Bronchial epithelial cell (primary cell): ENCODE measurements around the gene NNMT. TPM values are rescaled to one million over a fixed set of nuclear protein-coding genes. Genes with fewer than 3 reads are reported as not detected.

Experiments
- DNase-seq: peaks from one replicate; pipeline ENCODE4 v3.0.0-alpha.2; 2010; ENCODE audit warnings: low read depth
- FAIRE-seq: peaks from 2 replicates; lab custom pipeline; 2011; peaks lifted over from hg19 to GRCh38; lab: Jason Lieb, UNC
- H3K27me3 ChIP-seq: 2 replicates; pipeline ENCODE4 v1.5.1; 2011; ENCODE audit warnings: low read length; ENCODE audit not compliant: control insufficient read depth, insufficient read depth
- H3K36me3 ChIP-seq: 2 replicates; pipeline ENCODE4 v1.5.1; 2011; ENCODE audit warnings: low read length; ENCODE audit not compliant: control insufficient read depth, insufficient read depth
- H3K4me3 ChIP-seq: 2 replicates; pipeline ENCODE4 v1.5.1; 2011; ENCODE audit warnings: mild to moderate bottlenecking, low read depth, low read length, control low read depth
- total RNA-seq: library from RNA; depleted of rRNA; stranded (reverse); fragments of >200 nt; gene quantifications from 2 replicates; pipeline ENCODE4 v1.2.1, GENCODE V29; 2014
- TF ChIP-seq, protein P1 (sequence below): IDR thresholded peaks from 2 replicates; pipeline ENCODE4 v1.5.1; 2011; ENCODE audit warnings: mild to moderate bottlenecking, moderate library complexity, low read length, control low read depth, inconsistent platforms; ENCODE audit not compliant: insufficient read depth, severe bottlenecking

NNMT gene
- total RNA-seq, 1 donor from 2014 or later = 11.6 TPM

DNA sequence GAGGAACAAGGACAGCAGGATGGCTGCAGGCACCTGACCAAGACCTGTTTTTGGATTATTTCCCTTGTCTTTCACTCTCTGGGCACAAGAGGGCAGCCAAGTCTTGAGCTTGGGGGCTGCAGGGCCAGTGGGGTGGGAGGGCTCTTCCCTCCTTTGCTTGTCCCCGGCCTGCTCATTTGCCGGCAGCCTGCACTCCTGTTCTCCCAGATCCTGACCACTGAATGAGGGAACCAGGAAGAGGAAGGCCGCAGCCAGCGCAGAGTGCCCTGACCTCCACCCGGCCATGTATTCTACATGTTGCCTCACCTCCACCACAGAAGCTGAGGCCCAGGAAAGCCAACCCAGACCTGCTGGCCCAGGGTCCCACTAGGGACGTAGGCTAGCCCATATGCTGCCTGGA is 15.5 kb upstream of the NNMT start:
- DNase-seq (peak; percentile 43), FAIRE-seq (no peak)
- no peak overlapping the region for H3K4me3 ChIP-seq
- H3K36me3 ChIP-seq = no peaks in the 10 kb centered on the region
- no peaks in the 10 kb centered on the region for H3K27me3 ChIP-seq
- TF ChIP-seq, protein P1, sequence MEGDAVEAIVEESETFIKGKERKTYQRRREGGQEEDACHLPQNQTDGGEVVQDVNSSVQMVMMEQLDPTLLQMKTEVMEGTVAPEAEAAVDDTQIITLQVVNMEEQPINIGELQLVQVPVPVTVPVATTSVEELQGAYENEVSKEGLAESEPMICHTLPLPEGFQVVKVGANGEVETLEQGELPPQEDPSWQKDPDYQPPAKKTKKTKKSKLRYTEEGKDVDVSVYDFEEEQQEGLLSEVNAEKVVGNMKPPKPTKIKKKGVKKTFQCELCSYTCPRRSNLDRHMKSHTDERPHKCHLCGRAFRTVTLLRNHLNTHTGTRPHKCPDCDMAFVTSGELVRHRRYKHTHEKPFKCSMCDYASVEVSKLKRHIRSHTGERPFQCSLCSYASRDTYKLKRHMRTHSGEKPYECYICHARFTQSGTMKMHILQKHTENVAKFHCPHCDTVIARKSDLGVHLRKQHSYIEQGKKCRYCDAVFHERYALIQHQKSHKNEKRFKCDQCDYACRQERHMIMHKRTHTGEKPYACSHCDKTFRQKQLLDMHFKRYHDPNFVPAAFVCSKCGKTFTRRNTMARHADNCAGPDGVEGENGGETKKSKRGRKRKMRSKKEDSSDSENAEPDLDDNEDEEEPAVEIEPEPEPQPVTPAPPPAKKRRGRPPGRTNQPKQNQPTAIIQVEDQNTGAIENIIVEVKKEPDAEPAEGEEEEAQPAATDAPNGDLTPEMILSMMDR = peak; percentile 56

DNA sequence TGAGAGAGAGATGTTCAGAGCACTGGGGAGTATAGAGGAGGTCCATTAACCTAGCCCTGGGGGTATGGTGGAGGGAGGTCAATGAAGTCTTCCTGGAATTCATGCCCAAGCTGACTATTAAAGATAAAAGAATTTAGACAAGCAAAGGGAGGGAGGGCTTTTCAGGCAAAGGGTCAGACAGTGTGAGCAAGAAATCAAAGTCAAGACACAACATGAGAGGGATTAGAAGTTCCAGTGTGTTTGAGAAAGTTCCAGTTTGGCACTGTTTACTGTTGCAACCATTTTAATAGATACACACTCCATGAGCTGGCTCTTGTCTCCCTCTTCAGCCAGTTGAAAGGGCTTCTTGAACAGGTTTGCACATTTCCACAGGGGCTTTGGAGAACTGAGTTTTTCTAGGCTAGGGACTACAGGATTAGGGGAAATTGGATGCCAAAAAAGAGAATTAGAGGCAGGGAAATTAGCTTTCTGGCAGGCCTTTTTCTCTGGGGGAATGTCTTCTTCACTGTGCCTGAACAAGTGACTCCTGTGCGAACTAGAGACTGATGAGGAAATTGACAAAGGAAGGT is 14.7 kb upstream of the NNMT start:
- Histone ChIP-seq H3K27me3 (no peaks in the 10 kb centered on the region), H3K4me3 (no peak overlapping the region), H3K36me3 (no peaks in the 10 kb centered on the region)
- FAIRE-seq (no peak), DNase-seq (no peak)
- TF ChIP-seq, protein P1 = no peak

DNA sequence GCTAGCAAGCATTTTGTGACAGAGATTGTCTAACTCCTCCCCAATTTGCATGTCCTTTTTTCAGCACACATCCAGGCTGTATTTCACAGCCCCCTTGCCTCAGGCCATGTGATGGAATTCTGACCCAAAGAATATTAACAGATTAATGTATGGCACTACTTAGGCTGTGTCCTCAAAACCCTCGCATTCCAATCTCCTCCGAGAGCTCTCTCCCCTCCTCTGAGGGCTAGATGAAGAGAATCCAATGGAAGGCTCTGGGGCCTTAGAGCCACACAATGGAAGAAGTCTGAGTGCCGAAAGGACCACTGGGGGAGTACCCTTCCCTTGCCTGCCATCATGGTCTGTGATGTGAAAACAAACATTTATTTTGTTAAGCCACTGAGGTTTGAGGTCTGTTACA is 13.7 kb upstream of the NNMT start:
- no peak for DNase-seq
- no peak overlapping the region for H3K4me3 ChIP-seq
- FAIRE-seq = no peak
- H3K27me3 ChIP-seq = no peaks in the 10 kb centered on the region
- TF ChIP-seq, protein P1 = no peak
- no peaks in the 10 kb centered on the region for H3K36me3 ChIP-seq

DNA sequence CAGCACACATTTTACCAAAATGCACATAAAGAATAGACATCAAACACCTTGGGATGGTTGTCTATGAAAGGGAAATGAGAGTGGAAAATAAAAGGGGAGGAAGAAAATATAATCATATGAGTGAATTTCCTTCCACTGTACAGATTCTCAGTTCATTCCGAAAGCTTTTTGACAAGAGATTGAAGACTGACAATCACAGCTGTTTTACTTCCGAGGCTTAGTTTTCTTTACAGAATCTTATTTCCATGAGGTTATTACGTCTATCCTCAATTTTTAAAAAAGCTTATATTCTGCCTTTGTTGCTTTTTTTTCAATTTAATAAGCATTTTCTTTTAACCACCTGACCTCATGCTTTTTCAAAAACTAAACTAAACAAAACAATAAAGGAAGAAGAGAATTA is 12.8 kb upstream of the NNMT start:
- no peaks in the 10 kb centered on the region for H3K36me3 ChIP-seq
- DNase-seq (no peak), FAIRE-seq (no peak)
- no peaks in the 10 kb centered on the region for H3K27me3 ChIP-seq
- H3K4me3 ChIP-seq = no peak overlapping the region
- TF ChIP-seq, protein P1 = no peak

DNA sequence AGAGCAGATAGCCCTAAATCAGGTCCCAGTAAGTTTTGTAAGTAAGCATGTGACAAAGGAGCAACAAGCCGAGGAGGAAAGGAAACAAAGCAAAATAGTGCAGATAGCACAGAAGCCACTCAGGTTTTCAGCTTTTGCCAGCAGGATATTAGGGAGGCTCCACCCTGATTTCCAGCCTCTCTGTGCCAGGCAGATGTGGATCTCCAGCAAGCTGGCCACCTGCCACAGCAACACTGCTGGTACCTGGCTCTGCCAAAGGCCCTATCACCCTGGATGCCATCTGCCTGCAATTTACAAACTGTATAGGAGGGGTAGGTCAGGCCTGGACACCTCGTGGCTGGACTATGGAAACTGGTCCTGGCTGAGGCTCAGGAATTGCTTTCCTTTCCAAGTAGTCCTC is 12.2 kb upstream of the NNMT start:
- Histone ChIP-seq H3K4me3 (no peak overlapping the region), H3K36me3 (no peaks in the 10 kb centered on the region), H3K27me3 (no peaks in the 10 kb centered on the region)
- no peak for DNase-seq
- no peak for FAIRE-seq
- TF ChIP-seq, protein P1 = no peak

DNA sequence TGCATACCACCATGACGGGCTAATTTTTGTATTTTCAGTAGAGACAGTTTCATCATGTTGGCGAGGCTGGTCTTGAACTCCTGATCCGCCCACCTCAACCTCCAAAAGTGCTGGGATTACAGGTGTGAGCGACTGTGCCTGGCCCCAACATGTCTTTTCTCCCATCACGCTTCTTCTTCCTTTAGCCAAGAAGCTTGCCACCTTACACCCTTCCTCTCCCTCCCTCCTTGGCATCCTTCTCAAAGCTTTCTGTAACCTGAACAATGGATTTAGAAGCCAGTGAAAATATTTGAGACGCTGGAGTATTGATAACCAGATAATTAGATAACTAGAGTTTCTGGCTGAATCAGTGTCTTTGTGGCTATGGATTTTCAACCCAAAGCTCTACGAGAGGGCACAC is 11.3 kb upstream of the NNMT start:
- TF ChIP-seq, protein P1 = no peak
- H3K27me3 ChIP-seq = no peaks in the 10 kb centered on the region
- H3K36me3 ChIP-seq = no peaks in the 10 kb centered on the region
- no peak for DNase-seq
- no peak for FAIRE-seq
- H3K4me3 ChIP-seq = no peak overlapping the region
